Activated naive CD4-positive, alpha-beta T cell treated with anti-CD3 and anti-CD28 coated beads, Interleukin-2, amount 50 U/mL, for 72 hours (primary cell): Measurements from ENCODE around the gene FOXK2. TPM values are rescaled to one million over a fixed set of nuclear protein-coding genes. Genes with fewer than 3 reads are reported as not detected.
"Not testable (repeated sequence)": the region's sequence is repeated elsewhere in the genome, so short reads cannot be mapped to it uniquely, and the experiment has no call there.

Experiments
- ATAC-seq, 2 donors: fragments of 150-1000 bp; cut with Tn5 transposase; 2 replicates each; pipeline ENCODE4 v1.10.0; 2021; ENCODE audit warnings: mild to moderate bottlenecking in 2 of 2, moderate library complexity in 2 of 2
- DNase-seq, 2 donors: peaks; one replicate each; pipeline ENCODE4 v3.0.0; 2021 to 2022; ENCODE audit warnings: low spot score in 2 of 2
- H3K27ac Mint-ChIP-seq, 2 donors: one replicate each; pipeline ENCODE4 v1.8.0; 2022; ENCODE audit warnings: mild to moderate bottlenecking in 2 of 2, mixed read lengths in 2 of 2
- H3K36me3 Mint-ChIP-seq, 2 donors: one replicate each; pipeline ENCODE4 v1.8.0; 2022; ENCODE audit warnings: mixed read lengths in 2 of 2
- H3K9me3 Mint-ChIP-seq, 2 donors: one replicate each; pipeline ENCODE4 v1.8.0; 2022; ENCODE audit warnings: mixed read lengths in 2 of 2
- total RNA-seq, 2 donors: library from RNA; stranded (reverse); gene quantifications; one replicate each; pipeline ENCODE4 v1.2.3, GENCODE V29; 2022

Gene FOXK2
- total RNA-seq, 2 donors from 2014 or later = 56.2 to 67.4 TPM

GRCh38 chr17:82513864-82514263 is 5.7 kb upstream of the FOXK2 start:
- DNase-seq, H3K36me3 Mint-ChIP-seq, H3K9me3 Mint-ChIP-seq, H3K27ac Mint-ChIP-seq, ATAC-seq: not testable (repeated sequence)

- ATAC-seq = no peak
- Mint-ChIP-seq H3K36me3 (peaks cover 6 to 12% of the 10 kb centered on the region in 2 donors), H3K9me3 (no peaks in the 10 kb centered on the region), H3K27ac (no peak overlapping the region)
- no peak for DNase-seq
These were observed 2.2 kb upstream of the FOXK2 start for GRCh38 chr17:82517230-82517865.

- Mint-ChIP-seq H3K9me3 (no peaks in the 10 kb centered on the region), H3K27ac (peak overlapping the region; percentile 88 to 97), H3K36me3 (peaks cover 6 to 21% of the 10 kb centered on the region in 2 donors)
- peak; percentile 54 to 63 for DNase-seq
- ATAC-seq = peak; percentile 8 to 23
These were observed 705 bp downstream of the FOXK2 start for GRCh38 chr17:82519971-82520903.

GRCh38 chr17:82524540-82524939 is 5.0 kb downstream of the FOXK2 start:
- Mint-ChIP-seq H3K27ac (peak overlapping the region in 1 of 2 donors; percentile 74), H3K9me3 (no peaks in the 10 kb centered on the region)
- no peak for ATAC-seq

GRCh38 chr17:82525712-82526111 is 6.2 kb downstream of the FOXK2 start:
- ATAC-seq (no peak), DNase-seq (no peak)
- peak overlapping the region in 1 of 2 donors; percentile 6 for H3K27ac Mint-ChIP-seq
- peaks cover 2 to 16% of the 10 kb centered on the region in 2 donors for H3K36me3 Mint-ChIP-seq
- no peaks in the 10 kb centered on the region for H3K9me3 Mint-ChIP-seq

More at GRCh38 chr17:82524540-82524939, 5.0 kb downstream of the FOXK2 start:
- DNase-seq = no peak
- H3K36me3 Mint-ChIP-seq = peaks cover 6 to 21% of the 10 kb centered on the region in 2 donors

GRCh38 chr17:82527898-82528297 is 8.4 kb downstream of the FOXK2 start:
- Mint-ChIP-seq H3K9me3 (no peaks in the 10 kb centered on the region), H3K27ac (no peak overlapping the region), H3K36me3 (peaks cover 0 to 4% of the 10 kb centered on the region in 2 donors)
- ATAC-seq (no peak), DNase-seq (no peak)

GRCh38 chr17:82528484-82529265 is 9.1 kb downstream of the FOXK2 start:
- H3K27ac Mint-ChIP-seq = peak overlapping the region in 1 of 2 donors; percentile 72
- no peaks in the 10 kb centered on the region for H3K9me3 Mint-ChIP-seq
- ATAC-seq (no peak), DNase-seq (no peak)
- H3K36me3 Mint-ChIP-seq = no peaks in the 10 kb centered on the region

- no peak for ATAC-seq
- H3K9me3 Mint-ChIP-seq = no peaks in the 10 kb centered on the region
- H3K27ac Mint-ChIP-seq = peak overlapping the region in 1 of 2 donors; percentile 24
These were observed 10.4 kb downstream of the FOXK2 start for GRCh38 chr17:82529914-82530300.

GRCh38 chr17:82531431-82531881 is 11.9 kb downstream of the FOXK2 start:
- no peak for DNase-seq
- Mint-ChIP-seq H3K27ac (peak overlapping the region; percentile 81 to 88), H3K36me3 (no peaks in the 10 kb centered on the region), H3K9me3 (no peaks in the 10 kb centered on the region)
- ATAC-seq = peak; percentile 61 to 74

More at GRCh38 chr17:82529914-82530300, 10.4 kb downstream of the FOXK2 start:
- DNase-seq = no peak
- no peaks in the 10 kb centered on the region for H3K36me3 Mint-ChIP-seq

- no peaks in the 10 kb centered on the region for H3K36me3 Mint-ChIP-seq
- ATAC-seq (no peak), DNase-seq (no peak)
- no peaks in the 10 kb centered on the region for H3K9me3 Mint-ChIP-seq
- peak overlapping the region; percentile 66 to 85 for H3K27ac Mint-ChIP-seq
These were observed 14.9 kb downstream of the FOXK2 start for GRCh38 chr17:82534401-82534812.

- Mint-ChIP-seq H3K9me3 (no peaks in the 10 kb centered on the region), H3K36me3 (no peaks in the 10 kb centered on the region), H3K27ac (peak overlapping the region; percentile 66 to 77)
- DNase-seq (no peak), ATAC-seq (peak in 1 of 2 donors; percentile 25)
These were observed 17.1 kb downstream of the FOXK2 start for GRCh38 chr17:82536512-82537201.

- DNase-seq, H3K36me3 Mint-ChIP-seq, ATAC-seq, H3K27ac Mint-ChIP-seq, H3K9me3 Mint-ChIP-seq: not testable (repeated sequence)
These were observed 17.7 kb downstream of the FOXK2 start for GRCh38 chr17:82537228-82537627.

GRCh38 chr17:82539076-82539475 is 19.5 kb downstream of the FOXK2 start:
- not testable (repeated sequence) for H3K36me3 Mint-ChIP-seq, ATAC-seq, DNase-seq, H3K9me3 Mint-ChIP-seq
- peak overlapping the region; percentile 47 to 74 for H3K27ac Mint-ChIP-seq

- H3K27ac Mint-ChIP-seq = peak overlapping the region in 1 of 2 donors; percentile 68
- no peaks in the 10 kb centered on the region for H3K9me3 Mint-ChIP-seq
- no peak for ATAC-seq
- H3K36me3 Mint-ChIP-seq = no peaks in the 10 kb centered on the region
- no peak for DNase-seq
These were observed 22.9 kb downstream of the FOXK2 start for GRCh38 chr17:82542439-82542838.

GRCh38 chr17:82544431-82545070 is 25.0 kb downstream of the FOXK2 start:
- H3K9me3 Mint-ChIP-seq = no peaks in the 10 kb centered on the region
- no peak for ATAC-seq
- H3K36me3 Mint-ChIP-seq = no peaks in the 10 kb centered on the region
- DNase-seq = no peak
- H3K27ac Mint-ChIP-seq = peak overlapping the region in 1 of 2 donors; percentile 45

GRCh38 chr17:82545071-82545462 is 25.5 kb downstream of the FOXK2 start:
- no peak for ATAC-seq
- Mint-ChIP-seq H3K36me3 (no peaks in the 10 kb centered on the region), H3K9me3 (no peaks in the 10 kb centered on the region), H3K27ac (peak overlapping the region in 1 of 2 donors; percentile 45)
- no peak for DNase-seq
